ENCODE measurements around the gene NCAPH2.
"Not testable (repeated sequence)": the region's sequence is repeated elsewhere in the genome, so short reads cannot be mapped to it uniquely, and the experiment has no call there.

NCAPH2 gene

GRCh38 chr22:50516068-50516467 lies 8.0 kb downstream of the NCAPH2 start:
- DNase-seq (ENCODE audit: low read depth), result no peak
- Histone ChIP-seq H3K4me1 (ENCODE audit: control insufficient read depth, insufficient read depth, low read length) (no peaks in the 10 kb centered on the region), H3K4me3 (ENCODE audit: low read length) (no peak overlapping the region), H3K9me3 (ENCODE audit: control insufficient read depth, low read length) (no peaks in the 10 kb centered on the region), H3K27me3 (replicated peaks; ENCODE audit: control insufficient read depth, insufficient read depth, low read length) (no peaks in the 10 kb centered on the region), H3K9ac (ENCODE audit: low read length) (no peak overlapping the region), H3K36me3 (ENCODE audit: control insufficient read depth, insufficient read depth, low read length, severe bottlenecking) (peaks cover 26% of the 10 kb centered on the region)

- DNase-seq (ENCODE audit: low read depth), result no peak
- Histone ChIP-seq H3K9me3 (ENCODE audit: control insufficient read depth, low read length) (no peaks in the 10 kb centered on the region), H3K4me1 (ENCODE audit: control insufficient read depth, insufficient read depth, low read length) (no peaks in the 10 kb centered on the region), H3K4me3 (ENCODE audit: low read length) (no peak overlapping the region), H3K36me3 (ENCODE audit: control insufficient read depth, insufficient read depth, low read length, severe bottlenecking) (peaks cover 31% of the 10 kb centered on the region), H3K27me3 (replicated peaks; ENCODE audit: control insufficient read depth, insufficient read depth, low read length) (no peaks in the 10 kb centered on the region), H3K9ac (ENCODE audit: low read length) (no peak overlapping the region)
These were observed 8.9 kb downstream of the NCAPH2 start for GRCh38 chr22:50516891-50517290.

- no peaks in the 10 kb centered on the region for H3K27me3 ChIP-seq (replicated peaks; ENCODE audit: control insufficient read depth, insufficient read depth, low read length)
- no peaks in the 10 kb centered on the region for H3K4me1 ChIP-seq (ENCODE audit: control insufficient read depth, insufficient read depth, low read length)
- H3K4me3 ChIP-seq (ENCODE audit: low read length), result no peak overlapping the region
- no peak overlapping the region for H3K9ac ChIP-seq (ENCODE audit: low read length)
- peaks cover 35% of the 10 kb centered on the region for H3K36me3 ChIP-seq (ENCODE audit: control insufficient read depth, insufficient read depth, low read length, severe bottlenecking)
- no peaks in the 10 kb centered on the region for H3K9me3 ChIP-seq (ENCODE audit: control insufficient read depth, low read length)
- no peak for DNase-seq (ENCODE audit: low read depth)
These were observed 9.7 kb downstream of the NCAPH2 start for GRCh38 chr22:50517495-50518260.

- no peak for DNase-seq (ENCODE audit: low read depth)
- no peak overlapping the region for H3K4me3 ChIP-seq (ENCODE audit: low read length)
- peaks cover 44% of the 10 kb centered on the region for H3K36me3 ChIP-seq (ENCODE audit: control insufficient read depth, insufficient read depth, low read length, severe bottlenecking)
- no peaks in the 10 kb centered on the region for H3K9me3 ChIP-seq (ENCODE audit: control insufficient read depth, low read length)
- no peak overlapping the region for H3K9ac ChIP-seq (ENCODE audit: low read length)
- H3K4me1 ChIP-seq (ENCODE audit: control insufficient read depth, insufficient read depth, low read length), result no peaks in the 10 kb centered on the region
- H3K27me3 ChIP-seq (replicated peaks; ENCODE audit: control insufficient read depth, insufficient read depth, low read length), result no peaks in the 10 kb centered on the region
These were observed 10.6 kb downstream of the NCAPH2 start for GRCh38 chr22:50518606-50519005.

GRCh38 chr22:50519151-50519550 lies 11.1 kb downstream of the NCAPH2 start:
- Histone ChIP-seq H3K9ac (ENCODE audit: low read length) (no peak overlapping the region), H3K27me3 (replicated peaks; ENCODE audit: control insufficient read depth, insufficient read depth, low read length) (no peaks in the 10 kb centered on the region), H3K4me1 (ENCODE audit: control insufficient read depth, insufficient read depth, low read length) (peaks cover 4% of the 10 kb centered on the region), H3K36me3 (ENCODE audit: control insufficient read depth, insufficient read depth, low read length, severe bottlenecking) (peaks cover 46% of the 10 kb centered on the region), H3K9me3 (ENCODE audit: control insufficient read depth, low read length) (no peaks in the 10 kb centered on the region), H3K4me3 (ENCODE audit: low read length) (no peak overlapping the region)
- no peak for DNase-seq (ENCODE audit: low read depth)

- Histone ChIP-seq H3K36me3 (ENCODE audit: control insufficient read depth, insufficient read depth, low read length, severe bottlenecking) (peaks cover 46% of the 10 kb centered on the region), H3K4me1 (ENCODE audit: control insufficient read depth, insufficient read depth, low read length) (peaks cover 10% of the 10 kb centered on the region)
- H3K9ac ChIP-seq (ENCODE audit: low read length); H3K27me3 ChIP-seq (replicated peaks; ENCODE audit: control insufficient read depth, insufficient read depth, low read length); H3K4me3 ChIP-seq (ENCODE audit: low read length); DNase-seq (ENCODE audit: low read depth); H3K9me3 ChIP-seq (ENCODE audit: control insufficient read depth, low read length): not testable (repeated sequence)
These were observed 12.2 kb downstream of the NCAPH2 start for GRCh38 chr22:50520184-50520583.

GRCh38 chr22:50520826-50521453 lies 12.9 kb downstream of the NCAPH2 start:
- Histone ChIP-seq H3K36me3 (ENCODE audit: control insufficient read depth, insufficient read depth, low read length, severe bottlenecking) (peaks cover 46% of the 10 kb centered on the region), H3K9ac (ENCODE audit: low read length) (no peak overlapping the region), H3K27me3 (replicated peaks; ENCODE audit: control insufficient read depth, insufficient read depth, low read length) (no peaks in the 10 kb centered on the region), H3K9me3 (ENCODE audit: control insufficient read depth, low read length) (no peaks in the 10 kb centered on the region), H3K4me3 (ENCODE audit: low read length) (no peak overlapping the region), H3K4me1 (ENCODE audit: control insufficient read depth, insufficient read depth, low read length) (peaks cover 10% of the 10 kb centered on the region)
- no peak for DNase-seq (ENCODE audit: low read depth)

- H3K4me1 ChIP-seq (ENCODE audit: control insufficient read depth, insufficient read depth, low read length), result peaks cover 12% of the 10 kb centered on the region
- no peaks in the 10 kb centered on the region for H3K27me3 ChIP-seq (replicated peaks; ENCODE audit: control insufficient read depth, insufficient read depth, low read length)
- H3K36me3 ChIP-seq (ENCODE audit: control insufficient read depth, insufficient read depth, low read length, severe bottlenecking), result peaks cover 42% of the 10 kb centered on the region
- H3K9ac ChIP-seq (ENCODE audit: low read length), result no peak overlapping the region
- H3K4me3 ChIP-seq (ENCODE audit: low read length), result no peak overlapping the region
- no peaks in the 10 kb centered on the region for H3K9me3 ChIP-seq (ENCODE audit: control insufficient read depth, low read length)
- DNase-seq (ENCODE audit: low read depth), result no peak
These were observed 13.7 kb downstream of the NCAPH2 start for GRCh38 chr22:50521710-50522109.

GRCh38 chr22:50522208-50522805 lies 14.3 kb downstream of the NCAPH2 start:
- no peaks in the 10 kb centered on the region for H3K9me3 ChIP-seq (ENCODE audit: control insufficient read depth, low read length)
- DNase-seq (ENCODE audit: low read depth), result no peak
- H3K36me3 ChIP-seq (ENCODE audit: control insufficient read depth, insufficient read depth, low read length, severe bottlenecking), result peaks cover 39% of the 10 kb centered on the region

GRCh38 chr22:50522806-50523438 lies 14.9 kb downstream of the NCAPH2 start:
- Histone ChIP-seq H3K9ac (ENCODE audit: low read length) (no peak overlapping the region), H3K36me3 (ENCODE audit: control insufficient read depth, insufficient read depth, low read length, severe bottlenecking) (peaks cover 39% of the 10 kb centered on the region), H3K4me1 (ENCODE audit: control insufficient read depth, insufficient read depth, low read length) (peaks cover 21% of the 10 kb centered on the region), H3K4me3 (ENCODE audit: low read length) (no peak overlapping the region), H3K9me3 (ENCODE audit: control insufficient read depth, low read length) (no peaks in the 10 kb centered on the region), H3K27me3 (replicated peaks; ENCODE audit: control insufficient read depth, insufficient read depth, low read length) (no peaks in the 10 kb centered on the region)
- DNase-seq (ENCODE audit: low read depth), result no peak

More at GRCh38 chr22:50522208-50522805, 14.3 kb downstream of the NCAPH2 start:
- no peaks in the 10 kb centered on the region for H3K27me3 ChIP-seq (replicated peaks; ENCODE audit: control insufficient read depth, insufficient read depth, low read length)
- no peak overlapping the region for H3K4me3 ChIP-seq (ENCODE audit: low read length)
- peaks cover 18% of the 10 kb centered on the region for H3K4me1 ChIP-seq (ENCODE audit: control insufficient read depth, insufficient read depth, low read length)
- H3K9ac ChIP-seq (ENCODE audit: low read length), result no peak overlapping the region

GRCh38 chr22:50523458-50523805 lies 15.4 kb downstream of the NCAPH2 start:
- H3K36me3 ChIP-seq (ENCODE audit: control insufficient read depth, insufficient read depth, low read length, severe bottlenecking), result peaks cover 39% of the 10 kb centered on the region
- H3K4me3 ChIP-seq (ENCODE audit: low read length), result no peak overlapping the region
- no peak overlapping the region for H3K9ac ChIP-seq (ENCODE audit: low read length)
- peaks cover 21% of the 10 kb centered on the region for H3K4me1 ChIP-seq (ENCODE audit: control insufficient read depth, insufficient read depth, low read length)
- DNase-seq (ENCODE audit: low read depth), result no peak
- H3K9me3 ChIP-seq (ENCODE audit: control insufficient read depth, low read length), result no peaks in the 10 kb centered on the region
- H3K27me3 ChIP-seq (replicated peaks; ENCODE audit: control insufficient read depth, insufficient read depth, low read length), result no peaks in the 10 kb centered on the region
